SK-N-SH (cell line): Measurements from ENCODE around the gene RBMS3.

Experiments
- ELF1 ChIP-seq: IDR thresholded peaks from 2 replicates; pipeline ENCODE4 v1.4.0; 2012
- EZH2phosphoT487 ChIP-seq: fragments of 200-600 bp; sonication (generic); IDR thresholded peaks from 2 replicates; pipeline ENCODE4 v1.6.1; 2017; ENCODE audit warnings: low read depth, mixed run types, mild to moderate bottlenecking, antibody characterized with exemption, moderate library complexity, borderline replicate concordance
- NFIC ChIP-seq: IDR thresholded peaks from 2 replicates; pipeline ENCODE4 v1.4.0; 2012; ENCODE audit warnings: borderline replicate concordance
- POLR2AphosphoS5 ChIP-seq: IDR thresholded peaks from 2 replicates; pipeline ENCODE4 v1.6.1; 2012; ENCODE audit warnings: low read depth, low read length
- RXRA ChIP-seq: IDR thresholded peaks from 2 replicates; pipeline ENCODE4 v1.4.0; 2012; ENCODE audit warnings: low read depth, mild to moderate bottlenecking, borderline replicate concordance
- SMC3 ChIP-seq: IDR thresholded peaks from 2 replicates; pipeline ENCODE4 v1.6.1; 2012; ENCODE audit warnings: low read depth, low read length, improper control_type of control experiment
- TF ChIP-seq, protein P1 (sequence below): fragments of 200-600 bp; sonication (generic); IDR thresholded peaks from 2 replicates; pipeline ENCODE4 v1.6.1; 2017; ENCODE audit warnings: antibody characterized with exemption, mild to moderate bottlenecking, moderate library complexity
- TF ChIP-seq, protein P2 (sequence below): IDR thresholded peaks from 2 replicates; pipeline ENCODE4 v1.4.0; 2012; ENCODE audit warnings: low read depth, borderline replicate concordance
- TF ChIP-seq, protein P3 (sequence below): IDR thresholded peaks from 2 replicates; pipeline ENCODE4 v1.4.0; 2012; ENCODE audit warnings: low read depth, borderline replicate concordance

DNA sequence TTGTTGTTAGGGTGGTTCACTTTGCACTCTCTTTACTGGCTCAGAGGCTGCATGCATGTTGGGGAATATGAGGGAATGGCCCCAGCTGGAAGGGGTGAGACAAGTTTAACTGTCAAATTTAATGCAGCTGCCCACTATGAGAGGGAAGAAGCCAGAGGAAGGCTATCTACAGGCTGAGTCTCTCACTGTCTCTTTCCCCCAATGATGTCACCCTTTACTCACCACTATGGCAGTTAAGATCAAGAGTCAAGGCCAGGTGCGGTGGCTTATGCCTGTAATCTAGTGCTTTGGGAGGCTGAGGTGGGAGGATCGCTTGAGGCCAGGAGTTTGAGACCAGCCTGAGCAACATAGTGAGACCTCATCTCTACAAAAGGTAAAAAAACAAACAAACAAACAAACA lies 12.2 kb upstream of the RBMS3 start:
- TF ChIP-seq ELF1 (no peak), NFIC (no peak), SMC3 (no peak), RXRA (no peak), POLR2AphosphoS5 (no peak), EZH2phosphoT487 (no peak)
- TF ChIP-seq, protein P1, sequence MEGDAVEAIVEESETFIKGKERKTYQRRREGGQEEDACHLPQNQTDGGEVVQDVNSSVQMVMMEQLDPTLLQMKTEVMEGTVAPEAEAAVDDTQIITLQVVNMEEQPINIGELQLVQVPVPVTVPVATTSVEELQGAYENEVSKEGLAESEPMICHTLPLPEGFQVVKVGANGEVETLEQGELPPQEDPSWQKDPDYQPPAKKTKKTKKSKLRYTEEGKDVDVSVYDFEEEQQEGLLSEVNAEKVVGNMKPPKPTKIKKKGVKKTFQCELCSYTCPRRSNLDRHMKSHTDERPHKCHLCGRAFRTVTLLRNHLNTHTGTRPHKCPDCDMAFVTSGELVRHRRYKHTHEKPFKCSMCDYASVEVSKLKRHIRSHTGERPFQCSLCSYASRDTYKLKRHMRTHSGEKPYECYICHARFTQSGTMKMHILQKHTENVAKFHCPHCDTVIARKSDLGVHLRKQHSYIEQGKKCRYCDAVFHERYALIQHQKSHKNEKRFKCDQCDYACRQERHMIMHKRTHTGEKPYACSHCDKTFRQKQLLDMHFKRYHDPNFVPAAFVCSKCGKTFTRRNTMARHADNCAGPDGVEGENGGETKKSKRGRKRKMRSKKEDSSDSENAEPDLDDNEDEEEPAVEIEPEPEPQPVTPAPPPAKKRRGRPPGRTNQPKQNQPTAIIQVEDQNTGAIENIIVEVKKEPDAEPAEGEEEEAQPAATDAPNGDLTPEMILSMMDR, result no peak
- TF ChIP-seq, protein P2, sequence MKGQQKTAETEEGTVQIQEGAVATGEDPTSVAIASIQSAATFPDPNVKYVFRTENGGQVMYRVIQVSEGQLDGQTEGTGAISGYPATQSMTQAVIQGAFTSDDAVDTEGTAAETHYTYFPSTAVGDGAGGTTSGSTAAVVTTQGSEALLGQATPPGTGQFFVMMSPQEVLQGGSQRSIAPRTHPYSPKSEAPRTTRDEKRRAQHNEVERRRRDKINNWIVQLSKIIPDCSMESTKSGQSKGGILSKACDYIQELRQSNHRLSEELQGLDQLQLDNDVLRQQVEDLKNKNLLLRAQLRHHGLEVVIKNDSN, result no peak
- TF ChIP-seq, protein P3, sequence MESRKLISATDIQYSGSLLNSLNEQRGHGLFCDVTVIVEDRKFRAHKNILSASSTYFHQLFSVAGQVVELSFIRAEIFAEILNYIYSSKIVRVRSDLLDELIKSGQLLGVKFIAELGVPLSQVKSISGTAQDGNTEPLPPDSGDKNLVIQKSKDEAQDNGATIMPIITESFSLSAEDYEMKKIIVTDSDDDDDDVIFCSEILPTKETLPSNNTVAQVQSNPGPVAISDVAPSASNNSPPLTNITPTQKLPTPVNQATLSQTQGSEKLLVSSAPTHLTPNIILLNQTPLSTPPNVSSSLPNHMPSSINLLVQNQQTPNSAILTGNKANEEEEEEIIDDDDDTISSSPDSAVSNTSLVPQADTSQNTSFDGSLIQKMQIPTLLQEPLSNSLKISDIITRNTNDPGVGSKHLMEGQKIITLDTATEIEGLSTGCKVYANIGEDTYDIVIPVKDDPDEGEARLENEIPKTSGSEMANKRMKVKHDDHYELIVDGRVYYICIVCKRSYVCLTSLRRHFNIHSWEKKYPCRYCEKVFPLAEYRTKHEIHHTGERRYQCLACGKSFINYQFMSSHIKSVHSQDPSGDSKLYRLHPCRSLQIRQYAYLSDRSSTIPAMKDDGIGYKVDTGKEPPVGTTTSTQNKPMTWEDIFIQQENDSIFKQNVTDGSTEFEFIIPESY, result no peak
